M059J (cell line): ENCODE results near the gene ARHGAP40. TPM values are rescaled to one million over a fixed set of nuclear protein-coding genes. Genes with fewer than 3 reads are reported as not detected.
"Not testable (repeated sequence)": the region's sequence is repeated elsewhere in the genome, so short reads cannot be mapped to it uniquely, and the experiment has no call there.

ENCODE experiments used
- DNase-seq: peaks from one replicate; pipeline ENCODE4 v3.0.0-alpha.2; 2012; ENCODE audit warnings: low read depth
- total RNA-seq: library from RNA; depleted of rRNA; stranded (reverse); fragments of >200 nt; shearing (Covaris generic); gene quantifications from 2 replicates; pipeline ENCODE4 v1.2.3, GENCODE V29; 2014

Gene ARHGAP40
- total RNA-seq, 1 experiment from 2014 or later, result 0.64 TPM

- DNase-seq, result no peak
Observed at GRCh38 chr20:38588303-38588702, 13.3 kb upstream of the ARHGAP40 start.

- no peak for DNase-seq
Observed at GRCh38 chr20:38589351-38589750, 12.3 kb upstream of the ARHGAP40 start.

DNA sequence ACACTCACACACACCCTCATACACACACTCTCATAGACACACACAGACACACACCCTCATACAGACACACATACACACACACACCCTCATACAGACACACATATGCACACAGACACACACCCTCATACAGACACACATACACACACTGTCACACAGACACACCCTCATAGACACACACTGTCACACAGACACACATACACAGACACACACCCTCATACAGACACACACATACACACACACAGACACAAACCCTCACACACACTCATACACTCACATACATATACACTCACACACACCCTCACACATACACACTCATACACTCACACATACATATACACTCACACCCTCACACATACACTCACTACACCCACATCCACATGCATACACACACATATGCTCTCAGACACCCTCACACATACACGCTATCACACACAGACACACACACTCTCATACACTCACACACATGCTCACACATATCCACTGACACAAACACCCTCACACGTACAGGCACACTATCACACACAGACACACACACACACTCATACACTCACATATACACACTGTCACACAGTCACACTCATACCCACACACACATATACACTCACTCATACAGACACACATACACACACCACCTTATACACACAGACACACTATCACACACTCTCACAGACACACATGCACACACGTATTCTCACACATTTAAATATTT lies 11.5 kb upstream of the ARHGAP40 start:
- no peak for DNase-seq

DNA sequence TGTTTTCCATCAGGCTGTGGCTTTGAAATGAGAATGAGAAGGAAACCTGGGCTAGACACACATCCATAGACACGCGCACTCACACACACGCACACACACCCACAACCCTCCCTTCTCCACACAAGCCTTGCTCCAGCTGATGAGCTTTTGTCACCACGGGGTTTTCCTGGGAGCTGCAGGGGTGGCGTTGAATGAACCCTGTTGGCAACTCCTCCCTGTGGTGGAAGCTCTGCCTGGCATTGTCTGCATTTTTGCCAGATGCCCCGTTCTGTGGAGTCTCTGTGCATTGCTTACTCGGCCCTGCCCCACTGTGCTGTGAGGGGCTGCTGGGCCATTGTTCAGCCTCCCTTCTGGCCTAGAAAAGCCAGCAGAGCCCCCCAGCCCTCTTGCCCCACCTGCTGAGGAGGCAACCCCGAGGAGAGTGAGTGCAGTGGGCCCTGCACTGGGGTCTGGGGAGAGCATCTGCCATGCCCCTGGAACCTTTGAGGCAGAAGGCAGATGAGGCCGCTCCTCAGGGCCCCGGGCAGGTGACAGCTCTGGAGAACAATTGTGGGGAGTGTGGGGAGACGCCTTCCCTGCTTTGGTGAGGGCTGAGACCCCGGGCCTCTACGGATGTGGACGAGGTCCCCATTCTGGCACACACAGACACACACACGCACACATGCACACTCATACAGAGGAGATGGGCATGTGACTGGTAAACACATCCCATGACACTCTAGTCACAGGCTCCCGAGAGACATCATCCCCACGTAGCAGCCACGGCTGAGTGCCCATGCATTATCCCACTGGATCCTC lies 10.7 kb upstream of the ARHGAP40 start:
- peak; percentile 45 for DNase-seq

DNA sequence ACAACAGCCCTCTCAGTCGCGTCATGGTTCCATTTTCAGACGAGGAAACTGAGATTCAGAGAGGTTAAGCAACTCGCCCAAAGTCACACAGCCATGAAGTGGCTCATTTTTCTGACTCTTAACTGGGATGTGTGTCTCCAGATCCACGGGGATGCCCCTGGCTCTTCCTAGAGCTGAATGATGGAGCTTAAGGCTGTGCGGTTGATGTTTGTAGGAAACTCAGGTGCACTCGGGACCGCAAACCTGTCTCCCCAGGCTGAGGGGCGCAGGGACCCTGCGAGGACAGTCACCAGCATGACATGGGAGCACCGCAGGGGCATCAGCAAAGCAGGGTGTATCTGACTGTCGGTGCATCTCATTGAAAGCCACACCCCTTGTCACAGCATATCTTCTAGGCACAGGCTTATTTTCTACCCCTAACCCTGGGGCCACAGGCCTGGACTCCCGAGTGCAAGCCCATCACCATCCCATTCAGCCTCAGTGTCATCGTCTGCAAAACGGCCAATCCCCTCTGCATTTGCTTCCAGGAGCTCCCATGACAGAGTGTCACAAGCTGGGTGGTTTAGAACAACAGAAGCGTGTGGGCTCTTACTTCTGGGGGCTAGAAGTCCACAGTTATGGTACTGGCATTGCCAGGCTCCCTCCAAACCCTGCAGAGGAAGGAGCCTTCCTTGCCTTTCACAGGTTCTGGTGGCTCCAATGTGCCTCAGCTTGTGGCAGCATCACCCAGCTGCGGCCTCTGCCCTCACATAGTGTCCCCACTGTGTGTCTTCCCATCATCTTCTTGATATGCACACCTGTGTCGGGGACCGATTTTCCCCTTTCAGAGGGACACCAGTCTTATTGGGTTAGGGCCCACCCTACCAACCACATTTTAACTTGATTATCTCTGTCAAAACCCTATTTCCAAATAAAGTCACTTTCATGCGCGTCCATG lies 9.9 kb upstream of the ARHGAP40 start:
- DNase-seq, result no peak

DNA sequence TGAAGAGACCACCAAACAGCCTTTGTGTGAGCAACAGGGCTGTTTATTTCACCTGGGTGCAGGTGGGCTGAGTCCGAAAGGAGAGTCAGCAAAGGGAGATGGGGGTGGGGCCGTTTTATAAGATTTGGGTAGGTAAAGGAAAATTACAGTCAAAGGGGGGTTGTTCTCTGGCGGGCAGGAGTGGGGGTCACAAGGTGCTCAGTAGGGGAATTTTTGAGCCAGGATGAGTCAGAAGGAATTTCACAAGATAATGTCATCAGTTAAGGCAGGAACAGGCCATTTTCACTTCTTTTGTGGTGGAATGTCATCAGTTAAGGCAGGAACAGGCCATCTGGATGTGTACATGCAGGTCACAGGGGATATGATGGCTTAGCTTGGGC lies 9.2 kb upstream of the ARHGAP40 start:
- DNase-seq, result peak; percentile 68

DNA sequence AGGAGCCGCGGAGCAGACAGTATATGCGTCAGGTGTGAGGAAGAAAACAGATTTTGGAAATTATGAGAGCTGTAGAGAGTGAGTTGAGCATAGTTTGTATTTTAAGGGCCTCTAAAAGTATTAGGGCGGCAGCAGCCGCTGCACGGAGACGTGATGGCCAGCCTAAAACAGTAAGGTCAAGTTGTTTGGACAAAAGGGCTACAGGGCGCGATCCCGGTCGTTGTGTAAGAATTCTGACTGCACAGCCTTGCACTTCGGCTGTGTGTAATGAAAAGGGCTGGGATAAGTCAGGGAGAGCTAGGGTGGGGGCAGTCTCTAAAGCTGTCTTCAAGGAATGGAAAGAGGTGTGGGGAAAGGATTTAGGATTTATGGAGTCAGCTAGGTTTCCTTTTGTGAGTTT lies 7.3 kb upstream of the ARHGAP40 start:
- not testable (repeated sequence) for DNase-seq

DNA sequence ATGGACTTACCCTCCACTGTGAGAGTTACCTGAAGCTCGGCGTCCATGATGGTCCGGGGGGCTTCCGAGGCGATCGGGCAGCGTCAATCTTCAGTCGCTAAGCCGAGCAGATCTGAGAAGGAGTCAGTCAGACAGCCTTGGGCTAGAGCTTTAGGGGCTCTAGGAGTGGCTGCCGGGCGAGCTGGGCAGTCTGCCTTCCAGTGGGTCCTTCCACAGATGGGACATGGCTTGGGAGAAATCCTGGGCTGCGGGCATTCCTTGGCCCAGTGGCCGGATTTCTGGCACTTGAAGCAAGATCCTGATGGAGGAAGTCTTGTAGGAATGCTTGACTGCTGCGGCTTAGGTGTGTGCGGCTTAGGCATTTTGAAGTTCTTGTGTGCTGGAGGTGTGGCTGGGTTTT lies 5.7 kb upstream of the ARHGAP40 start:
- DNase-seq, result not testable (repeated sequence)

DNA sequence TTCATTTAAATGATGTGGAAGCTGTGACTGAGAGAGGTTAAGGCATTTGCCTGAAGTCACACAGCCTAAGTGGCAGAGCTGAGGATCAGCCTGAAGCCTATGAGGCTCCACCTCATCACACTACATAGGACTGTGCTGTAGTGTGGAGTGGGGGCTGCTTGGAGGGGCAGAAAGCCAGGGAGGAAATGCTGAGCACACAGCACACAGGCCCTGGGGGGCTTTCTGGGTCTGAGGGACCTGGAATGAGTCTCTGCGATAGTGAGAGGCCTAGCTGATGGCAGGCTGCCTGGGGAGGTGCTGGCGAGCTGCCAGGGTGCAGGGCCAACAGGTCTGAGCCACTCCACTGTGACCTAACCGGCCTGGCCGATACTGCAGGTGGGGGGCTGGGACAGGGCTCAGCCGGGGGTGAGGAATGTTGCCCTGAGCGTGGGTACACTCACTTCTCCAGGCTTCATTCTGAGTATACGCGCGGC lies 2.2 kb upstream of the ARHGAP40 start:
- peak; percentile 94 for DNase-seq

DNA sequence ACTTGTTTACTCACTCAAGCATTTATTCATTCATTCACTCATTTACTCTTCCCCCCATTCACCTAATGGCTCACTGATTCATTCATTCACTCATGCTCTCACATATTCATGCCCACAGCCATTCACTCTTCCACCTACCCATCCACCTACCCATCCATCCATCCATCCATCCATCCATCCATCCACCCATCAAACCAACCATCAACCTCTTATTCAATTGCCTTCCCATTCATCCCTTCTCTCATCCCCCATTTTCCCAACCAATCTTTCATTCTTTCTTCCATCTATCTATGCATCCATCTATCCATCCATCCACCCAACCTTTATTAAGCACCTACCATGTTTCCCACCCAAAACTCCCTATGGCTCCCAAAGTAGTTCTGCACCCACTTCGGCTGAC lies 1.6 kb upstream of the ARHGAP40 start:
- DNase-seq, result no peak

DNA sequence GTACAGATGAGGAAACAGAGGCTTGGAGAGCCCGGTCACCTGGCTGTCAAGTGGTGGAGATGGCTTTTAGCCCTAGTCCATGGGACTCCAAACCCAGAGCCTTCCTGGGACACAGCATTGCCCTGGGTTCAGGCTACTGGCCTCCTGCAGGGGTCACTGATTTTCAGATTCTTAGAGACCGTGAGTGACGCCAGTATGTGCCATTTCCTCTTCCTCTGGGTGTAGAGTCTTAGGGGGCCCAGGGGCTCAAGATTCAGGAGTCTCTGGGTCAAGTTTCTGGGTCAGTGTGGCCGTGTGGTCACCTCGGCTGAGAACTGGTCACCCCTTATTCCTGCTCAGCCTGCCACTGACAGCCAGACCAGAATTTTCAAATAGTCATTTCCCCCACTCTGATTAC lies 574 bp downstream of the ARHGAP40 start:
- DNase-seq, result no peak

DNA sequence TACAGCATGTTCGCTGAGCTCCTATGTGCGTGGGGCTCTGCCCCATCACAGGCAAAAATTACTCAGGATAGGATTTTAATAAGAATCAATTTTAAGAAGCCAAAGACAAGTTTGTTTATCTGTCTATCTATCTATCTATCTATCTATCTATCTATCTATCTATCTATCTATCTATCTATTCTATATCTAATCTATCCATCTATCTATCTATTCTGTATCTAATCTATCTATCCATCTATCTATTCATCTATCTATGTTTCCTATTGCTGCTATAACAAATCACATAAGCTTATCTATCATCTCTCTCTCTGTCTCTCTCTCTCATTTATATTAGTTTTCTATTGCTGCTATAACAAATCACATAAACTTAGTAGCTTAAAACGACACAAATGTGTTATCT lies 1.7 kb downstream of the ARHGAP40 start:
- no peak for DNase-seq

DNA sequence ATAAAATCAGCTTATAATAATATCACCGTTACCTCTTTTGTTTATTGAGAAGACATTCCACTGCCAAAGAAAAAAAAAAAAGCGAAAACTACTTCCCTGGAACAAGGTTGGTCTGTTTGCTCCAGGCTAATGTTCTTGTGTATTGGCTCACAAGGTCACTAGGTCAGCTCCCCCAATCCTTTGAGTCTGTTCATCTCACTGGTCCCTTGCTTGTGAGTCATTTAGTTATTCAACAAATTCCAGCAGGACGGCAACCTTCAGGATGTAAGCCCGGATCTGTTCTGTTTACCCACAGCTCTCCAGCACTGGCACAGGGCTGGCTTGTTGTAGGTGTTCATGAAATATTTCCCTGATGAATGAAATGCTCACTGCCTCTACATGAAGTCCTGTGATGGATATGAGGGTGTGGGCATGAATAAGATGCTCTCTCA lies 3.3 kb downstream of the ARHGAP40 start:
- DNase-seq, result peak; percentile 99

- no peak for DNase-seq
Observed at GRCh38 chr20:38607351-38607750, 5.7 kb downstream of the ARHGAP40 start.

GRCh38 chr20:38608188-38608587 lies 6.6 kb downstream of the ARHGAP40 start:
- DNase-seq, result no peak

- DNase-seq, result no peak
Observed at GRCh38 chr20:38609815-38610214, 8.2 kb downstream of the ARHGAP40 start.

GRCh38 chr20:38610521-38610920 lies 8.9 kb downstream of the ARHGAP40 start:
- peak; percentile 76 for DNase-seq

DNA sequence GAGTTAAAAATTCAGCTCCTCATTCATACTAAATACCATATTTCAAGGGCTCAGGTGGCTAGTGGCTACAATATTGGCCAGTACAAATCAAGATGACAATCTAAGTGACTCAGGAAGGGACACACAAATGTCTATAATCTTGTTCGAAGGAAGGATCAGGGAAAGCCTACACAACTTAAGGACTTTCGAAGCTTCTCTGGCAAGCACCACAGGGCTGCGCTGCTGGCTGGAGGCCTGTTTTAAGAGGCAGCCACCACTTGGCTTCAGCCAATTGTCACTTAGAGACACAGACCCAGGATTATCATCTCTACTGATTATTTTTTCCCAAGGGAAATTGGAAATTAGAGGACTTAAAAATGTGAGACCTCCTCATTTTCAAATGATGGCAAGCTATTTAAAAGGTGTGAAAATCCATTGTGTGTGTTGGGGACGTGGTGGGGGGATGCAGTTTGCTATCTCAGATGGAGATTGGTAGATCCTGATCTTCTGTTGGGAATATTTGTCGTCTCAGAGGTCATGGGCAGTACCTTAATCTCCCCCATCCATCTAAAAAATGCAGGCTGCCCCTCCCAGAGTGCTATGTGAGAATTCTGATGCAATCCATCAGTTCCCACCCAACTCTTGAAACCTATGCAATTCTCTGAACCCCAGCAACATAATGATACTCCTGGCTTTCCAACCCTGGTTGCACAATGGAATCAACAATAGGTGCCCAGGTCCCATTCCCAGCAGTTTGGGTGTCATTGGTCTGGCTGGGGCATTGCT lies 11.3 kb downstream of the ARHGAP40 start:
- DNase-seq, result no peak

- no peak for DNase-seq
Observed at GRCh38 chr20:38615283-38615682, 13.7 kb downstream of the ARHGAP40 start.

GRCh38 chr20:38616457-38616856 lies 14.8 kb downstream of the ARHGAP40 start:
- DNase-seq, result no peak
